ENCODE data around the gene IFFO2. TPM values are rescaled to one million over a fixed set of nuclear protein-coding genes. Genes with fewer than 3 reads are reported as not detected.

Gene IFFO2
- total RNA-seq, 4 donors from 2014 or later = 4.1 to 19.4 (median 7.3) TPM

GRCh38 chr1:18880585-18880984, 75.9 kb downstream of the IFFO2 start:
- H3K27me3 ChIP-seq = no peaks in the 10 kb centered on the region
- TF ChIP-seq POLR2A (IDR thresholded peaks at IDR 0.05) = no peak
- TF ChIP-seq CTCF (IDR thresholded peaks at IDR 0.05) = no peak
- no peak overlapping the region for H3K4me3 ChIP-seq
- H3K36me3 ChIP-seq = no peaks in the 10 kb centered on the region
- H3K9me3 ChIP-seq = no peaks in the 10 kb centered on the region
- intact Hi-C loops (cut with DNase I; ENCODE audit: low total_unique reads) = no loop called here
- H3K4me1 ChIP-seq = no peaks in the 10 kb centered on the region
- H3K27ac ChIP-seq = no peak overlapping the region
- no peak for DNase-seq

- Histone ChIP-seq H3K9me3 (no peaks in the 10 kb centered on the region), H3K27me3 (no peaks in the 10 kb centered on the region), H3K4me3 (no peak overlapping the region), H3K36me3 (no peaks in the 10 kb centered on the region), H3K27ac (no peak overlapping the region), H3K4me1 (no peaks in the 10 kb centered on the region)
- no peak for DNase-seq
- TF ChIP-seq POLR2A (IDR thresholded peaks at IDR 0.05) (no peak), CTCF (IDR thresholded peaks at IDR 0.05) (no peak)
- intact Hi-C loops (cut with DNase I; ENCODE audit: low total_unique reads) = no loop called here
Observed at GRCh38 chr1:18879791-18880309, 76.6 kb downstream of the IFFO2 start.

- TF ChIP-seq POLR2A (IDR thresholded peaks at IDR 0.05) (no peak), CTCF (IDR thresholded peaks at IDR 0.05) (no peak)
- Histone ChIP-seq H3K36me3 (no peaks in the 10 kb centered on the region), H3K9me3 (no peaks in the 10 kb centered on the region), H3K4me1 (no peaks in the 10 kb centered on the region), H3K27me3 (no peaks in the 10 kb centered on the region), H3K4me3 (no peak overlapping the region), H3K27ac (no peak overlapping the region)
- intact Hi-C loops (cut with DNase I; ENCODE audit: low total_unique reads) = no loop called here
- no peak for DNase-seq
Observed at GRCh38 chr1:18879215-18879790, 77.2 kb downstream of the IFFO2 start.

GRCh38 chr1:18878538-18879214, 77.8 kb downstream of the IFFO2 start:
- no peak overlapping the region for H3K4me3 ChIP-seq
- TF ChIP-seq CTCF (IDR thresholded peaks at IDR 0.05) (no peak), POLR2A (IDR thresholded peaks at IDR 0.05) (no peak)
- intact Hi-C loops (cut with DNase I; ENCODE audit: low total_unique reads) = no loop called here
- H3K27me3 ChIP-seq = no peaks in the 10 kb centered on the region
- H3K36me3 ChIP-seq = no peaks in the 10 kb centered on the region
- H3K27ac ChIP-seq = no peak overlapping the region
- H3K9me3 ChIP-seq = no peaks in the 10 kb centered on the region
- DNase-seq = no peak
- H3K4me1 ChIP-seq = no peaks in the 10 kb centered on the region

GRCh38 chr1:18877282-18877681, 79.2 kb downstream of the IFFO2 start:
- no peaks in the 10 kb centered on the region for H3K4me1 ChIP-seq
- no peaks in the 10 kb centered on the region for H3K27me3 ChIP-seq
- no peak for TF ChIP-seq POLR2A (IDR thresholded peaks at IDR 0.05)
- TF ChIP-seq CTCF (IDR thresholded peaks at IDR 0.05) = no peak
- intact Hi-C loops (cut with DNase I; ENCODE audit: low total_unique reads) = no loop called here
- DNase-seq = no peak
- H3K27ac ChIP-seq = no peak overlapping the region
- H3K9me3 ChIP-seq = no peaks in the 10 kb centered on the region
- H3K36me3 ChIP-seq = no peaks in the 10 kb centered on the region
- H3K4me3 ChIP-seq = no peak overlapping the region
